Right renal pelvis (tissue), 4 donors: ENCODE measurements around the gene LPCAT3. TPM values are rescaled to one million over a fixed set of nuclear protein-coding genes. Genes with fewer than 3 reads are reported as not detected.

Experiments used
- DNase-seq, 4 donors: peaks; one replicate each; pipeline ENCODE4 v3.0.0-alpha.2; 2013; ENCODE audit warnings: low read depth in 4 of 4, low spot score in 3 of 4, missing footprints in 1 of 4
- polyA plus RNA-seq, 4 donors: library from polyadenylated mRNA; unstranded; fragments of 120-200 nt; gene quantifications; one replicate each; pipeline ENCODE4 v1.2.1, GENCODE V29; 2013; ENCODE audit not compliant: insufficient read length in 4 of 4

The LPCAT3 gene
- polyA plus RNA-seq, 4 donors = 57.4 to 71.3 (median 66.8) TPM

DNA sequence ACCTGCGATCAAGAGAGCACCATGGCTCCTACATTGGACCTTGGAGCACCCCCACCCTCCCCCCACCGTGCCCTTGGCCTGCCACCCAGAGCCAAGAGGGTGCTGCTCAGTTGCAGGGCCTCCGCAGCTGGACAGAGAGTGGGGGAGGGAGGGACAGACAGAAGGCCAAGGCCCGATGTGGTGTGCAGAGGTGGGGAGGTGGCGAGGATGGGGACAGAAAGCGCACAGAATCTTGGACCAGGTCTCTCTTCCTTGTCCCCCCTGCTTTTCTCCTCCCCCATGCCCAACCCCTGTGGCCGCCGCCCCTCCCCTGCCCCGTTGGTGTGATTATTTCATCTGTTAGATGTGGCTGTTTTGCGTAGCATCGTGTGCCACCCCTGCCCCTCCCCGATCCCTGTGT is 76.5 kb downstream of the LPCAT3 start:
- DNase-seq = no peak

DNA sequence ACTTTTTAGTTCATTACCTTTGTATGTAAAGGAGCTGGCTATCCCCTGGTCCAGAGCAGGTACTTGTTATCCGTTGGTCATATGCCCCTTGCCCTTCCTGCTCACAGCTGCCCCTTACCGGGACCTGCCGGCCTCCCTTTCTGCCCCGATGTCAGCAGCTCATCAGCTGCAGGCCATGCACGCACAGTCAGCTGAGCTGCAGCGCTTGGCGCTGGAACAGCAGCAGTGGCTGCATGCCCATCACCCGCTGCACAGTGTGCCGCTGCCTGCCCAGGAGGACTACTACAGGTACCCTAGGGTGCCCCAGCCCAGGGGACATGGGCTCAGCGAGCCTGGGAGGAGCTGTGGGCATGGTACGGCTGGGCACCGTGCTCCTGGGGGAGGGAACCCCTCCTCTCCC is 77.0 kb downstream of the LPCAT3 start:
- no peak for DNase-seq

DNA sequence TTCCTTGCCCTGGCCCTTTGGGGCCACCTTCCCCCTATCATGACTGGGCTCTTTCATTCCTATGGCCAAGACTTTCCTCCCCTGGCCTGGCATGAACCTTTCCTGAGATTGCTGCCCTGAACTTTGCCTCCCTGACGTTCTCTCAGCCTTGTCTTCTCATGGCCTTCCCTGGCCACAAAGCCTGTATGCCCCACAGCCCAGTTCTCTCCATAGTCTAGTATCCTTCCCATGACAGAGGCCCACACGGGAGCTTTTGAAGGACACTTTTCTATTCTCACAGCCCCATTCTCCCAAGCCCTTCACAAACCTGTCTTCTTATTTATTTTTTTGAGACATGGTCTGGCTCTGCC is 79.1 kb downstream of the LPCAT3 start:
- no peak for DNase-seq

DNA sequence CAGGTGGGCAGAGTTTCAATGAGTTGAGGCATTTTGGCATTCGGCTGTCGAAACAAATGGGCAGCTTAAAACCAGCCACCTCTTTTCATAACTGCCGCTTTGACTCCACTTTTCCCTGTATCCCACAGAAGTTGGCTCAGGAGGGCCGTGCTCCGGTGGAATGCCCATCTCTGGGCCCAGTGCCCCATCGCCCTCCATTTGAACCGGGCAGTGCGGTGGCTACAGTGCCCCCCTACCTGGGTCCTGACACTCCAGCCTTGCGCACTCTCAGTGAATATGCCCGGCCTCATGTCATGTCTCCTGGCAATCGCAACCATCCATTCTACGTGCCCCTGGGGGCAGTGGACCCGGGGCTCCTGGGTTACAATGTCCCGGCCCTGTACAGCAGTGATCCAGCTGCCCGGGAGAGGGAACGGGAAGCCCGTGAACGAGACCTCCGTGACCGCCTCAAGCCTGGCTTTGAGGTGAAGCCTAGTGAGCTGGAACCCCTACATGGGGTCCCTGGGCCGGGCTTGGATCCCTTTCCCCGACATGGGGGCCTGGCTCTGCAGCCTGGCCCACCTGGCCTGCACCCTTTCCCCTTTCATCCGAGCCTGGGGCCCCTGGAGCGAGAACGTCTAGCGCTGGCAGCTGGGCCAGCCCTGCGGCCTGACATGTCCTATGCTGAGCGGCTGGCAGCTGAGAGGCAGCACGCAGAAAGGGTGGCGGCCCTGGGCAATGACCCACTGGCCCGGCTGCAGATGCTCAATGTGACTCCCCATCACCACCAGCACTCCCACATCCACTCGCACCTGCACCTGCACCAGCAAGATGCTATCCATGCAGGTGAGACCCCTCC is 79.7 kb downstream of the LPCAT3 start:
- DNase-seq = no peak

DNA sequence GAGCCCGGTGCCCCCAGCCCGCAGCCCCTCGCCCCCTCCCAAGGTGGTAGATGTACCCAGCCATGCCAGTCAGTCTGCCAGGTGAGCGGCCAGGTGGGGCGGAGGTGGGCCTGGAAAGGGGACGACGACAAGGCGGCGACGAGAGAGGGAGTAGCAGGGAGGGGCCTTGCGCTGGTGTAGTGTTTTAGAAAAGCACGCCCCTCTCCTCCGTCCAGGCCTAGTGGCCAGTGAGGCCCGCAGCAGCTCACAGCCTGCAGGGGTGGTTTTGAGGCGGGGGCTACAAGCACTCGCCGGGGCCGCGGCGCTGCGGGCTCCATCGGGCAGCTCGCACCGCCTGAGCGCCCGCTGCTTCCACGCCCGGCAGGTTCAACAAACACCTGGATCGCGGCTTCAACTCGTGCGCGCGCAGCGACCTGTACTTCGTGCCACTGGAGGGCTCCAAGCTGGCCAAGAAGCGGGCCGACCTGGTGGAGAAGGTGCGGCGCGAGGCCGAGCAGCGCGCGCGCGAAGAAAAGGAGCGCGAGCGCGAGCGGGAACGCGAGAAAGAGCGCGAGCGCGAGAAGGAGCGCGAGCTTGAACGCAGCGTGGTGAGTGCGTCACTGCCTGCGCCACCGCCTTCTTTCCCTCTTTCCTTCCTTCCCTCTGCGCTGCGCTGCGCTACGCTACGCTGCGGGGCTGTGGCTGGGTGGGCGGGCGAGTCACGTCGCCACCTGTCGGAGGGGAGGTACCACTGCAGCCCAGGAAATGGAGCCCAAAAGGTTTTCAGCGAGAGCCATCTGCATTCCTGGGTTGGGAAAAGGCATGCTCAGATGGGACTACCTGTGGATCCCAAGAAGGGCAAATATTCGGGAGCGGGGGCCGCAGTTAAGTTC is 80.6 kb downstream of the LPCAT3 start:
- peak; percentile 88 to 91 (median 90) for DNase-seq

DNA sequence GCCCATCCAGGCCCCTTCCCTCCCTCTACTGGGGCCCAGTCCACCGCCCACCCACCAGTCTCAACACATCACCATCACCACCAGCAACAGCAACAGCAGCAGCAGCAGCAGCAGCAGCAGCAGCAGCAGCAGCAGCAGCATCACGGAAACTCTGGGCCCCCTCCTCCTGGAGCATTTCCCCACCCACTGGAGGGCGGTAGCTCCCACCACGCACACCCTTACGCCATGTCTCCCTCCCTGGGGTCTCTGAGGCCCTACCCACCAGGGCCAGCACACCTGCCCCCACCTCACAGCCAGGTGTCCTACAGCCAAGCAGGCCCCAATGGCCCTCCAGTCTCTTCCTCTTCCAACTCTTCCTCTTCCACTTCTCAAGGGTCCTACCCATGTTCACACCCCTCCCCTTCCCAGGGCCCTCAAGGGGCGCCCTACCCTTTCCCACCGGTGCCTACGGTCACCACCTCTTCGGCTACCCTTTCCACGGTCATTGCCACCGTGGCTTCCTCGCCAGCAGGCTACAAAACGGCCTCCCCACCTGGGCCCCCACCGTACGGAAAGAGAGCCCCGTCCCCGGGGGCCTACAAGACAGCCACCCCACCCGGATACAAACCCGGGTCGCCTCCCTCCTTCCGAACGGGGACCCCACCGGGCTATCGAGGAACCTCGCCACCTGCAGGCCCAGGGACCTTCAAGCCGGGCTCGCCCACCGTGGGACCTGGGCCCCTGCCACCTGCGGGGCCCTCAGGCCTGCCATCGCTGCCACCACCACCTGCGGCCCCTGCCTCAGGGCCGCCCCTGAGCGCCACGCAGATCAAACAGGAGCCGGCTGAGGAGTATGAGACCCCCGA is 81.4 kb downstream of the LPCAT3 start:
- no peak for DNase-seq

DNA sequence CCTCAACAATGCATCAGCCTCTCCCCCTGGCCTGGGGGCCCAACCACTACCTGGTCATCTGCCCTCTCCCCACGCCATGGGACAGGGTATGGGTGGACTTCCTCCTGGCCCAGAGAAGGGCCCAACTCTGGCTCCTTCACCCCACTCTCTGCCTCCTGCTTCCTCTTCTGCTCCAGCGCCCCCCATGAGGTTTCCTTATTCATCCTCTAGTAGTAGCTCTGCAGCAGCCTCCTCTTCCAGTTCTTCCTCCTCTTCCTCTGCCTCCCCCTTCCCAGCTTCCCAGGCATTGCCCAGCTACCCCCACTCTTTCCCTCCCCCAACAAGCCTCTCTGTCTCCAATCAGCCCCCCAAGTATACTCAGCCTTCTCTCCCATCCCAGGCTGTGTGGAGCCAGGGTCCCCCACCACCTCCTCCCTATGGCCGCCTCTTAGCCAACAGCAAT is 82.1 kb downstream of the LPCAT3 start:
- DNase-seq = no peak

DNA sequence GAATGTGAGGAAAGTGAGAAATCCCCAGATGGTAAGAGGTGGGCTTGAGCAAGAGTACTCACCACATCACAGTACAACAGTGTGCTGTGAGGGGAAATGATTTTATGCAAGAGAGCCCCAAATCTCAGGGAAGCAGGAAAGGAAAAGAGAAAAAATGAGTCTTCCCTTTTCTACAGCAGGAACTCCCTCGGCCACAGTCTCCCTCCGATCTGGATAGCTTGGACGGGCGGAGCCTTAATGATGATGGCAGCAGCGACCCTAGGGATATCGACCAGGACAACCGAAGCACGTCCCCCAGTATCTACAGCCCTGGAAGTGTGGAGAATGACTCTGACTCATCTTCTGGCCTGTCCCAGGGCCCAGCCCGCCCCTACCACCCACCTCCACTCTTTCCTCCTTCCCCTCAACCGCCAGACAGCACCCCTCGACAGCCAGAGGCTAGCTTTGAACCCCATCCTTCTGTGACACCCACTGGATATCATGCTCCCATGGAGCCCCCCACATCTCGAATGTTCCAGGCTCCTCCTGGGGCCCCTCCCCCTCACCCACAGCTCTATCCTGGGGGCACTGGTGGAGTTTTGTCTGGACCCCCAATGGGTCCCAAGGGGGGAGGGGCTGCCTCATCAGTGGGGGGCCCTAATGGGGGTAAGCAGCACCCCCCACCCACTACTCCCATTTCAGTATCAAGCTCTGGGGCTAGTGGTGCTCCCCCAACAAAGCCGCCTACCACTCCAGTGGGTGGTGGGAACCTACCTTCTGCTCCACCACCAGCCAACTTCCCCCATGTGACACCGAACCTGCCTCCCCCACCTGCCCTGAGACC is 82.7 kb downstream of the LPCAT3 start:
- no peak for DNase-seq

DNA sequence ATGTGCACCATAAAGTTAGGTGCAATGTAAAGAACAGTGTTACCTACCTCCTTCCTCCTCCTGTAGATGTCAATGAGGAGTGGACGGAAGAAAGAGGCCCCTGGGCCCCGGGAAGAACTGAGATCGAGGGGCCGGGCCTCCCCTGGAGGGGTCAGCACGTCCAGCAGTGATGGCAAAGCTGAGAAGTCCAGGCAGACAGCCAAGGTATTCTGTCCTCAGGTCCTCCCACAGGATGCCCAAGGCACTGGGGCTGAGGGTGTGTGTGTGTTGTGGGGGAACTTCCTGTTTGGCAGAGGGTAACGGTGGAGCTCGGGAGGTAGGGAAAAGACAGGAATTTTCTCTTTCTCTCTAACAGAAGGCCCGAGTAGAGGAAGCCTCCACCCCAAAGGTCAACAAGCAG is 84.2 kb downstream of the LPCAT3 start:
- DNase-seq = no peak

DNA sequence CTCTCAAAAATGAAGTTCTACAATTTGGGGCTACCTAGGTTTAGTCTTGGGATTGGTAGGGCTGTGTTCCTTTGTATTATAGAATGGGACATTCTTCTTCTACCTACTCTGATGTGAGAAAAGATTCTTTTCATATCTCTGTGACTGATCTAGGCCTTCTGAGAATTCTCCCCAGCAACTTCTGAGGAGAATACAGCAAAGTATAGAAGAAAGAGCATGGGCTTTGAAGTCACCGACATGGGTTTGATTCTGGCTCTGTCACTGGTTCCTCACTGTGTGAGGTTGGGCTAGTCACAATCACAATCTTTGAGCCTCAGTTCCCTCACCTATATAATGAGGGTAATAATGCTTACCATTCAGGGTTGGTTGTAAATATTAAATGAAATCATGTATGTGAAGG is 85.5 kb downstream of the LPCAT3 start:
- no peak for DNase-seq

DNA sequence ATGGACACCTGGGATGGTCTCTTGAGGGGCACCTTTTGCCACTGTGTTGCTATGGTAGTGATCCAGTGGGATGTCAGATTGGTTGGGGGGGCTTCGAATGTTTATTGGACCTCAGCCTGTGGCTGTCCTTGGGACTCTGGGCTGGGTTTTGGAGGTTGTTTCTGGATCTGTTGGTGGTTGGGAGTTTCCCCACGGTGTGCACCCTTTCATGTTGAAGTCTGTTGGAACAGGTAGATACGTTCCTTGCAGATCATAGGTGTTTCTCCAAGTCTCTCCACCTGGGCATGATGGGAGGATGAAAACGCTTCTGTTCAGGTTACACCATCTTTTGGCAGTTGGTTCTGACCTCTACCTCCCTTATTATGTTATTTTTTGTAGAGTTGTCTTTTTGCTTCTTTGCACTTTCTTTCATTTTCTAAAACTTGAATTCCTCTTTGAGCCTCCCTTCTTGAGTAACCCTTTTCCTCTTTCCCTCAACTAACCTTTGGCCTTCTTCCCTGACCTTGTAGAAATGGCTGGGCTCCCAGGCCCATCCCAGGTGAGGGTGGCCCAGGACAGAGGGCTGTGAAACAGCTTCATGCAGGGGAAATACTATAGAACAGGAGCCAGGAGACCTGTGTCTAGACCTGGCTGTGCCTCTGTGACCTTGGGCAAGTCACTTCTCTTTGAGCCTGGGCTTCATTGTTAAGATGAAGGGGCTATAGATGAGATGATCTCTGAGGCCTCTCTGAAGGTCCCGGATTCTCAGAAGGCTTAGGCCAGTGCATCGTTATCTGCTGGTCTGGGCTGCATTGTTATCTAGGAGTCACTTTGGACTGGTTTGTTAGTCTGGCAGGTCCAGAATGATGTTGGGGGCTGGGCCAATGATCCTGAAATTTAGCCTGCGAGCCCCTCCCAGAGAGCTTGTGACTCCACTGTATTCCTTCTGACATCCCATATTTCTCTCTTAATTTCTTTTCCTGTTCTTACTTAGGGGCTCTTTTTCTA is 88.5 kb downstream of the LPCAT3 start:
- DNase-seq = no peak

DNA sequence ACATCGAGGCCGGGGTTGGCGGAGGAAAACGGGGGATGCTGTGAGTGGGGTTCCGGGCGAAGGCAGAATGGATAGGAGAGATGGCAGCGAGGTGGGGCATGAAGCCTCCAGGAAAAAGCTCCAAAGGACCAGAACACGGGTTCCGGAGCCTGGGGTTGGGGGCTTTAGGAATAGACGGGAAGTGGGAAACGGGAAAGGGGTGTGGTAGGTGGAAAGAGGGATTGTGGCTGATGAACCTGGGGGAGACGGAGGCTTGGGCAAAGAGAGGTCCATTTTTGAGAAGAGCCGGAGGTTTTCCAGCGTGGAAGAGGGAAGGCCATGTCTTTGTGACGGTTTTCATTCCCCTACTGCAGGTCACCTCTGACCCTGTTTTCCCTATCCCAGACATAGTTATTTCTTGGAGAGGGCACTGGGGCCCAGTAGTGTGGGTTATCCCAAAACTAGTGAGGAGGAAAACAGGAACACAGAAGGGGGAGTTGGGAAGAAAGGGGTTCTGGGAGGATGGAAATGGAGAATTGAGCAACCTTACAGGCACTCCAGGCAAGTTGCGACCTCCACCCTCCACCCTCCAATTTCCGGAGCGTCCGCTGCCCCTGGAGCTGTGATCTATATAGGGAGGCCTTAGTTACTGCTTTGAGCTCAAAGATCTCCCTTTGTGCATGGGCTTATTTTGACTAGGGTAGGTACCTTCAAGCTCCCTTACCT is 89.4 kb downstream of the LPCAT3 start:
- no peak for DNase-seq

DNA sequence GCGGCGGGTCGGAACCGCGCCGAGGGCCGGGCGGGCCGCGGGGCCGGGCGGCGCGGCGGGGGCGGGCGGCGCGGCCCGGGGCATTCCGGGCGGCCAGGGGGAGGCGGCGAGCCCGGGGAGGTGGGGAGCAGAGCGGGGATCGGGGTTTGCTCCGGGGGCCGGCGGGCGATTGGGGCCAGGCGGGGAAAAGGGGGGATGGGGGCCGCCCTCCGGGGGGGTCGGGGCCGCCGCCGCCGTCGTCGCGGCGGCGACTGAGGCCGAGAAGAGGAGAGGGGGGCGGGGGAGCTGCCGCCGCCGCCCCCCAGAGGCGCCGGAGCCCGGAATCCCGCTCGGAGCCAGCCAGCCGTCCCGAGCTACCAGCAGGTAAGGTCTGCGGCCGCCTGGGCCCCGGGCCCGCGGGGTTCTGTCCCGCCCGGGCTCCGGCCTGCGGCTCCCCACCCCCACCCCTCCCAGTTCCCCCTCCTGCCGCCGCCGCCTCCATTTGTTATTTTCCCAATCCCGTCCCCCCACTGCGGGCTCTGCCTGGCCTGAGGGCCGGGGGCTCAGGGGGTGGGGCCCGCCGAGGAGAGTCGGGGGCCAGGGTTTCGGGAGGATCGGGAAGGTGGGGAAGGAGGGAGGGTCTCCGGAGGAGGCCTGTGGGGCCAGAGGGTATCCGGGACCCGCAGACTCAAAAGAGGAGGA is 90.1 kb downstream of the LPCAT3 start:
- DNase-seq = no peak

DNA sequence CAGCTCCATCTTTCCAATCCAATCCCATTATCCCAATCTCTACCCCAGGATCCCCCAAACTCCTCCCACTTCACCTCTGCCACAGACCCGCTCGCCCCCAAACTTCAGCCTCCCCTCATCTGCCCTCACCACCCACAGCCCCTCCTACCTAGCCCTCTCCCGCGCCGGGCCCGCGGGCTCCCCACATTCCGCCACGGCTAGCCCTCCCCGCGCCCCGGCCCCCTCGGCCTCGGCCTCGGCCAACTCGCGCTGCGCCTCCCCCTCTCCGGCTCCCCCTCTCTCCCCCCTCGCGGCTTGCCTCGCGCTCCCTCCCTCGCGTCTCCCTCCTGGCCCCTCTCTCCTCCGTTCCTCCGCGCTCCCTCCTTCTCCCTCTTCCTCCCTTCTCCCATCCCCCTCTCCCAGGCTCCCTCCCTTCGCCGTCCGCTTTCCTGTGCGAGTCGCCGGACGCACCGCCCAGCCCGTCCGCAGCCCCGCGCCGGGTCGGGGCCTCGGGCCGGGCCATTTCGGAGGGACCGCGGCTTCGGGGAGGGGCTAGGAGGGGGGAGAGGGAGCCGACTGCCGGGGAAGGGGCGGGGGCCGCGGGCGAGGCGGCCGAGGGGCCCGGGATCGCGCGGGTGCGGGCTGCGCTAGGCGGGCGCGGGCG is 90.8 kb downstream of the LPCAT3 start, which contains the start of gene ATN1:
TSS of gene ATN1 (plus strand) at position 581 of the 643 bp plus-strand sequence. CDS start 6,043 bp downstream, outside the sequence.
- peak in 3 of 4 donors; percentile 78 to 86 (median 84) for DNase-seq
